Caco-2 (cell line): ENCODE data around the gene YKT6. TPM values are rescaled to one million over a fixed set of nuclear protein-coding genes. Genes with fewer than 3 reads are reported as not detected.

Experiments used
- BruUV-seq: library from RNA; stranded (reverse); fragments of 400-500 nt; replicated peaks from 2 replicates; lab custom pipeline; 2021; lab: Mats Ljungman, UMichigan
- CTCF ChIA-PET: fragments of 300-600 bp; sonication (Branson Sonifier 250); formaldehyde crosslinking; loops from one replicate; lab custom pipeline; 2022; ENCODE audit warnings: antibody characterized with exemption; lab: Charles Lee
- POLR2A ChIA-PET: fragments of 300-600 bp; sonication (Branson Sonifier 250); formaldehyde crosslinking; loops from one replicate; lab custom pipeline; 2022; ENCODE audit warnings: antibody characterized with exemption; lab: Charles Lee
- DNase-seq, 2 experiments: peaks; one replicate each; pipeline versions ENCODE4 v3.0.0 to v3.0.0-alpha.2; 2020 to 2022
- H3K27me3 ChIP-seq: replicated peaks from 2 replicates; pipeline ENCODE4 v1.6.0; 2011; ENCODE audit warnings: low read length; ENCODE audit not compliant: control insufficient read depth, insufficient read depth
- H3K36me3 ChIP-seq: 2 replicates; pipeline ENCODE4 v1.5.1; 2011; ENCODE audit warnings: low read length; ENCODE audit not compliant: control insufficient read depth, insufficient read depth
- H3K4me1 ChIP-seq: fragments of 250-450 bp; sonication (Bioruptor Pico); 2 replicates; pipeline ENCODE4 v1.5.1; 2020; ENCODE audit warnings: mild to moderate bottlenecking
- H3K4me3 ChIP-seq: 2 replicates; pipeline ENCODE4 v1.5.1; 2011; ENCODE audit warnings: low read depth, mild to moderate bottlenecking, control low read depth, low read length
- H3K9me3 ChIP-seq: fragments of 250-450 bp; sonication (Bioruptor Pico); 2 replicates; pipeline ENCODE4 v1.5.1; 2020; ENCODE audit warnings: mild to moderate bottlenecking, moderate library complexity
- H3K27ac Mint-ChIP-seq: one replicate; pipeline ENCODE4 v1.8.0; 2022; ENCODE audit warnings: mixed read lengths; ENCODE audit not compliant: unreplicated experiment
- H3K27me3 Mint-ChIP-seq: one replicate; pipeline ENCODE4 v1.8.0; 2022; ENCODE audit warnings: mixed read lengths; ENCODE audit not compliant: insufficient read depth, unreplicated experiment
- H3K36me3 Mint-ChIP-seq: one replicate; pipeline ENCODE4 v1.8.0; 2022; ENCODE audit warnings: mild to moderate bottlenecking, mixed read lengths; ENCODE audit not compliant: insufficient read depth, unreplicated experiment
- H3K4me1 Mint-ChIP-seq: one replicate; pipeline ENCODE4 v1.8.0; 2022; ENCODE audit warnings: low read depth, mixed read lengths; ENCODE audit not compliant: unreplicated experiment
- H3K4me3 Mint-ChIP-seq: one replicate; pipeline ENCODE4 v1.8.0; 2022; ENCODE audit warnings: mild to moderate bottlenecking, moderate library complexity, mixed read lengths; ENCODE audit not compliant: unreplicated experiment
- H3K9me3 Mint-ChIP-seq: one replicate; pipeline ENCODE4 v1.8.0; 2022; ENCODE audit warnings: mixed read lengths; ENCODE audit not compliant: unreplicated experiment
- intact Hi-C: fragments of 100-400 bp; cut with micrococcal nuclease; formaldehyde crosslinking; loops from one replicate; pipeline ENCODE4 v1.10.0; 2022; ENCODE audit not compliant: unreplicated experiment
- total RNA-seq: library from RNA; stranded (reverse); gene quantifications from 2 replicates; pipeline ENCODE4 v1.2.3, GENCODE V29; 2022
- TF ChIP-seq, protein P1 (sequence below), 2 experiments: fragments of 200-600 bp in 1 of 2; IDR thresholded peaks; 1 replicate in 1 of 2; 2 replicates in 1 of 2; pipeline versions ENCODE4 v1.5.1 to v1.8.0; 2011 to 2022; ENCODE audit warnings: antibody characterized with exemption in 1 of 2, control low read depth in 1 of 2, inconsistent platforms in 1 of 2, low read depth in 1 of 2, low read length in 1 of 2, mild to moderate bottlenecking in 1 of 2, moderate library complexity in 1 of 2; ENCODE audit not compliant: insufficient read depth in 1 of 2, severe bottlenecking in 1 of 2, unreplicated experiment in 1 of 2

Gene YKT6
- total RNA-seq, 1 experiment from 2014 or later = 123 TPM

DNA sequence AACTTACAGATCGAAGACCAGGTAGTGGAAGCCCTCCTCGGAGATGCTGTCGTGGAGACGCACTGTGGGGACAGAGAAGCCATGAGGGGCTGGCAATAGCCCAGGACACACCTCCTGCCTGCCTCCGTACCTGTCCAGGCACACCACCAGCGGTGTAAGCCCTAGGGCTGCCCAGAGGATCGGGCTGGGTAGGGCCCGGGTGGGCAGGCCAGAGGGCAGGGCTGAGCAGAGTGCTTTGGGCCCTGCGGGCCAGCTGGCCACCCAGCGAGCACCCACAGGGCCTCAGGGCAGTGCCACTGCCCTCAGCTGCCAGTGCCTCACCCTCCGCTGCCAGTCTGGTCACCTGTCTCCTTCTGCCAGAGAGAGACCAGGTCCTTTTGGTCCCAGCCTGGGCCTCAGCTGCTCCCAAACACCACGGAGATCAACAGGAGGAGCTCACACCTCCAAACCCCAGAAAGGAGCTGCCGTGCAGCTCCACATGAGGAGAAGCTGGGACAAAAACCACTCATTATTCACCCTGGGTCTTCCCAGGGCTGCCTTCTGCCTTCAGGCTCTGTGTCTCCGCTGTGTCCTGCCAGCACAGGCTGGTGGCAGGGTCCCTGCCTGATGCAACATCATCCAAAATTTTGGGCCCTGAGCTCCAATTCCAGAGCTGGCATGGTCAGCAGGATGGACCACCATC, 58.2 kb downstream of the YKT6 start:
- H3K4me1 Mint-ChIP-seq = no peaks in the 10 kb centered on the region
- BruUV-seq = no TSS peak
- Histone ChIP-seq H3K36me3 (no peaks in the 10 kb centered on the region), H3K27me3 (no peaks in the 10 kb centered on the region; the same call in 1 of the 2 replicates), H3K9me3 (no peaks in the 10 kb centered on the region), H3K4me1 (peaks cover 9% of the 10 kb centered on the region; the same call in 1 of the 2 replicates), H3K4me3 (no peak overlapping the region)
- H3K27me3 Mint-ChIP-seq = peaks cover 3% of the 10 kb centered on the region
- ChIA-PET CTCF (interaction anchor here (1.0 kb wide), 1 partner anchor 18 kb away, joined by 6 read pairs; no protein-coding TSS in a partner anchor), POLR2A (no interaction called here)
- no peak for DNase-seq
- no peak overlapping the region for H3K27ac Mint-ChIP-seq
- intact Hi-C loops = no loop called here
- TF ChIP-seq, protein P1, sequence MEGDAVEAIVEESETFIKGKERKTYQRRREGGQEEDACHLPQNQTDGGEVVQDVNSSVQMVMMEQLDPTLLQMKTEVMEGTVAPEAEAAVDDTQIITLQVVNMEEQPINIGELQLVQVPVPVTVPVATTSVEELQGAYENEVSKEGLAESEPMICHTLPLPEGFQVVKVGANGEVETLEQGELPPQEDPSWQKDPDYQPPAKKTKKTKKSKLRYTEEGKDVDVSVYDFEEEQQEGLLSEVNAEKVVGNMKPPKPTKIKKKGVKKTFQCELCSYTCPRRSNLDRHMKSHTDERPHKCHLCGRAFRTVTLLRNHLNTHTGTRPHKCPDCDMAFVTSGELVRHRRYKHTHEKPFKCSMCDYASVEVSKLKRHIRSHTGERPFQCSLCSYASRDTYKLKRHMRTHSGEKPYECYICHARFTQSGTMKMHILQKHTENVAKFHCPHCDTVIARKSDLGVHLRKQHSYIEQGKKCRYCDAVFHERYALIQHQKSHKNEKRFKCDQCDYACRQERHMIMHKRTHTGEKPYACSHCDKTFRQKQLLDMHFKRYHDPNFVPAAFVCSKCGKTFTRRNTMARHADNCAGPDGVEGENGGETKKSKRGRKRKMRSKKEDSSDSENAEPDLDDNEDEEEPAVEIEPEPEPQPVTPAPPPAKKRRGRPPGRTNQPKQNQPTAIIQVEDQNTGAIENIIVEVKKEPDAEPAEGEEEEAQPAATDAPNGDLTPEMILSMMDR (IDR thresholded peaks at IDR 0.05; ENCODE audit: insufficient read depth in 1 of 2, low read depth in 1 of 2, low read length in 1 of 2, severe bottlenecking in 1 of 2, unreplicated experiment in 1 of 2) = no peak
- no peak overlapping the region for H3K4me3 Mint-ChIP-seq
- no peaks in the 10 kb centered on the region for H3K36me3 Mint-ChIP-seq
- peaks cover 9% of the 10 kb centered on the region for H3K9me3 Mint-ChIP-seq

DNA sequence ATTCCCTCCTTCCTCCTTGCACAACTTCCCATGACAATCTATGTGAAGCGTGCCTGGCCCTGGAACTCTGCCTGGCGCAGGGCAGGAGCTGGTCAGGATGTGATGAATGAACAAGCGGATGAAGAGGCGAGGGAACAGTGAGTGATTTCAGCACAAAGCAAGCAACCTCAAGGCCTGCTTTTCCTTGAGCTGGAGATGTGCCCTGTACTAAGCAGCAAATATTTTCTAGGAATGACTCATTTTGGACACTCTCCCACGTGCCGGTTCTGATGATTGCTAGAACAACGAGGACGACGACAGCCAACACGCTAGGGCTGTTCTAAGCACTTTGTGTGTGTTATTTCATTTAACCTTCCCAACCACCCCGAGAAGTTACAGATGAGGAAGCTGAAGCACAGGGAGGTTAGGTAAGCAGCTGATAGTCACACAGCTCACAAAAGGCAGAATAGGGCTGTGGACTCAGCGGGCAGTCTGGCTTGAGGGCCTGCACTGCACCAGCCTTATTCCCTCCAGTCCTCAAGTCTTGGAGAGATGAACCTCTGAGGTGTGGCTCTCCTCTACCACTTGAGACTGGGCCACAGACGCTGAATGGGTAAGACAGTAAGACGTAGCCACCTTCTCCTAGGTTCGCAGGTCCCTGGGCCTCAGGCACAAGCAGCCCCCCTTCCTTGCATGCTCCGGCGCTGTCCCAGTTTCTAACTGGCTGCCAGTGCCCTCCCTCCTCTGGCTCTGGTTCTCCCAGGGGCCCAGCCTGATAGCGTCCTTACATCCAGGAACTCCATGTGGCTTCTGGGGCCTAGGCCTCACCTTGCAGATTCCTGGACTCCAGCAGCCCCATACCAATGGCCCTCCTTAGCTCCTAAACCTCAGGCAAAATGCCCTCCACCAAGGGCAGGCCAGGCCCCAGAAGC, 59.0 kb downstream of the YKT6 start:
- Mint-ChIP-seq H3K9me3 (peaks cover 2% of the 10 kb centered on the region), H3K36me3 (no peaks in the 10 kb centered on the region), H3K27ac (no peak overlapping the region), H3K27me3 (peaks cover 3% of the 10 kb centered on the region), H3K4me1 (no peaks in the 10 kb centered on the region), H3K4me3 (no peak overlapping the region)
- intact Hi-C loops = no loop called here
- ChIA-PET CTCF (interaction anchor here (1.0 kb wide), 1 partner anchor 19 kb away, joined by 6 read pairs; no protein-coding TSS in a partner anchor), POLR2A (no interaction called here)
- H3K4me1 ChIP-seq = peaks cover 9% of the 10 kb centered on the region; the same call in 1 of the 2 replicates
- H3K9me3 ChIP-seq = no peaks in the 10 kb centered on the region
- H3K36me3 ChIP-seq = no peaks in the 10 kb centered on the region
- H3K4me3 ChIP-seq = no peak overlapping the region
- H3K27me3 ChIP-seq = no peaks in the 10 kb centered on the region; the same call in 1 of the 2 replicates
- no peak for DNase-seq
- TF ChIP-seq, protein P1 (IDR thresholded peaks at IDR 0.05; ENCODE audit: insufficient read depth in 1 of 2, low read depth in 1 of 2, low read length in 1 of 2, severe bottlenecking in 1 of 2, unreplicated experiment in 1 of 2) = no peak
- BruUV-seq = no TSS peak

DNA sequence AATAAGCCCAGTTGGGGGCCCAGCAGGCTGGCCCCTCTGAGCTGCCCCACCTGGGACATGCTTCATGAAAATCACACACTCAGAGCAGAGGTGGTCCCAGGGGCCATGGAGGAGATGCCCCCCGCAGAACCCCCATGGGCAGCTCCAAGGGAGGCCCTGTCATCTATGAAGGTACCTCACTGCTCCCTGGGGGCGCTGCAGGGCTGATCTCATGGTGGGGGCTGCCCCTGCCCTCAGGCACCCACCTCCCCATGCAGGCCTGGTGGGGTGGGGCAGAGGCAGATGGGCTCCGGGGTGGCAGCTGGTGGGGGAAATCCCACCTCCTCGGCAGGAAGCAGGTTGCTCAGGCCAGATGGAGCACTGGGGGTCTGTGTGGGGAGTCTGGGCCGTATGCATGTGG, 60.5 kb downstream of the YKT6 start:
- Mint-ChIP-seq H3K27me3 (peaks cover 12% of the 10 kb centered on the region), H3K4me1 (no peaks in the 10 kb centered on the region), H3K27ac (no peak overlapping the region), H3K9me3 (no peaks in the 10 kb centered on the region), H3K36me3 (no peaks in the 10 kb centered on the region), H3K4me3 (no peak overlapping the region)
- intact Hi-C loops = no loop called here
- Histone ChIP-seq H3K4me1 (peaks cover 9% of the 10 kb centered on the region; the same call in 1 of the 2 replicates), H3K4me3 (no peak overlapping the region), H3K9me3 (no peaks in the 10 kb centered on the region), H3K36me3 (no peaks in the 10 kb centered on the region), H3K27me3 (no peaks in the 10 kb centered on the region; the same call in 1 of the 2 replicates)
- DNase-seq = no peak
- TF ChIP-seq, protein P1 (IDR thresholded peaks at IDR 0.05; ENCODE audit: insufficient read depth in 1 of 2, low read depth in 1 of 2, low read length in 1 of 2, severe bottlenecking in 1 of 2, unreplicated experiment in 1 of 2) = no peak
- CTCF ChIA-PET = no interaction called here
- POLR2A ChIA-PET = no interaction called here
- BruUV-seq = no TSS peak
